Neutrophil (primary cell): ENCODE results near the gene OR2A5.
"Not testable (repeated sequence)": the region's sequence is repeated elsewhere in the genome, so short reads cannot be mapped to it uniquely, and the experiment has no call there.

Experiments
- H3K27ac ChIP-seq: fragments of 200-600 bp; sonication (generic); 2 replicates; pipeline ENCODE4 v1.5.1; 2016; ENCODE audit warnings: mild to moderate bottlenecking, moderate library complexity
- H3K27me3 ChIP-seq: fragments of 200-600 bp; sonication (generic); 2 replicates; pipeline ENCODE4 v1.6.0; 2016; ENCODE audit warnings: mild to moderate bottlenecking
- H3K36me3 ChIP-seq: fragments of 200-600 bp; sonication (generic); 2 replicates; pipeline ENCODE4 v1.5.1; 2017
- H3K4me1 ChIP-seq, 2 experiments: fragments of 200-600 bp in 1 of 2; sonication (generic) in 1 of 2; 1 replicate in 1 of 2; 2 replicates in 1 of 2; pipeline versions ENCODE4 v1.5.1 to v1.6.1; 2013 to 2016; ENCODE audit warnings: low read depth in 1 of 2, low read length in 1 of 2, mild to moderate bottlenecking in 1 of 2, moderate library complexity in 1 of 2; ENCODE audit not compliant: control insufficient read depth in 1 of 2, insufficient read depth in 1 of 2
- H3K4me3 ChIP-seq, 2 experiments: fragments of 200-600 bp in 1 of 2; sonication (generic) in 1 of 2; 1 replicate in 1 of 2; 2 replicates in 1 of 2; pipeline ENCODE4 v1.5.1; 2013 to 2016; ENCODE audit warnings: low read depth in 1 of 2, low read length in 1 of 2, mild to moderate bottlenecking in 1 of 2, moderate library complexity in 1 of 2
- H3K9me3 ChIP-seq: fragments of 200-600 bp; sonication (generic); 2 replicates; pipeline ENCODE4 v1.5.1; 2016
- CTCF ChIP-seq: fragments of 200-600 bp; sonication (generic); IDR thresholded peaks from 2 replicates; pipeline ENCODE4 v1.5.1; 2016; ENCODE audit warnings: antibody characterized with exemption

OR2A5 gene

GRCh38 chr7:144049491-144049890 lies 743 bp downstream of the OR2A5 start:
- Histone ChIP-seq H3K27me3 (no peaks in the 10 kb centered on the region), H3K27ac (no peak overlapping the region), H3K9me3 (no peaks in the 10 kb centered on the region), H3K36me3 (no peaks in the 10 kb centered on the region), H3K4me1 (no peaks in the 10 kb centered on the region), H3K4me3 (no peak overlapping the region)
- no peak for TF ChIP-seq CTCF

GRCh38 chr7:144050093-144050492 lies 1.3 kb downstream of the OR2A5 start:
- Histone ChIP-seq H3K4me3 (no peak overlapping the region), H3K9me3 (no peaks in the 10 kb centered on the region), H3K27me3 (no peaks in the 10 kb centered on the region), H3K4me1 (no peaks in the 10 kb centered on the region), H3K27ac (no peak overlapping the region), H3K36me3 (no peaks in the 10 kb centered on the region)
- TF ChIP-seq CTCF, result no peak

- not testable (repeated sequence) for H3K27me3 ChIP-seq, H3K27ac ChIP-seq, H3K4me3 ChIP-seq, H3K9me3 ChIP-seq, H3K4me1 ChIP-seq, H3K36me3 ChIP-seq
These were observed 2.1 kb downstream of the OR2A5 start for GRCh38 chr7:144050884-144051283.

- H3K27me3 ChIP-seq, result no peaks in the 10 kb centered on the region
- no peaks in the 10 kb centered on the region for H3K4me1 ChIP-seq
- no peak for TF ChIP-seq CTCF
- H3K9me3 ChIP-seq, result no peaks in the 10 kb centered on the region
- no peak overlapping the region for H3K4me3 ChIP-seq
- no peaks in the 10 kb centered on the region for H3K36me3 ChIP-seq
- H3K27ac ChIP-seq, result no peak overlapping the region
These were observed 9.2 kb downstream of the OR2A5 start for GRCh38 chr7:144057954-144058353.

- Histone ChIP-seq H3K36me3 (no peaks in the 10 kb centered on the region), H3K27ac (no peak overlapping the region), H3K27me3 (no peaks in the 10 kb centered on the region), H3K4me3 (no peak overlapping the region), H3K9me3 (no peaks in the 10 kb centered on the region), H3K4me1 (no peaks in the 10 kb centered on the region)
- no peak for TF ChIP-seq CTCF
These were observed 15.0 kb downstream of the OR2A5 start for GRCh38 chr7:144063710-144064109.

GRCh38 chr7:144069511-144069910 lies 20.8 kb downstream of the OR2A5 start, which contains the start of gene OR2A25:
TSS of gene OR2A25 (plus strand) at chr7:144069811. CDS start at chr7:144074220, 4,409 bp downstream.
- no peak for TF ChIP-seq CTCF
- no peaks in the 10 kb centered on the region for H3K36me3 ChIP-seq
- no peaks in the 10 kb centered on the region for H3K27me3 ChIP-seq
- no peak within 1 kb of the TSS for H3K27ac ChIP-seq
- H3K4me1 ChIP-seq, result no peaks in the 10 kb centered on the region
- H3K4me3 ChIP-seq, result no peak within 1 kb of the TSS
- no peaks in the 10 kb centered on the region for H3K9me3 ChIP-seq
